Activated naive CD8-positive, alpha-beta T cell treated with anti-CD3 and anti-CD28 coated beads for 36 hours (primary cell): ENCODE measurements around the gene SMC1B. TPM values are rescaled to one million over a fixed set of nuclear protein-coding genes. Genes with fewer than 3 reads are reported as not detected.

Experiments used
- DNase-seq: peaks from one replicate; pipeline ENCODE4 v3.0.0; 2021
- H3K27ac Mint-ChIP-seq: one replicate; pipeline ENCODE4 v1.8.0; 2022; ENCODE audit warnings: mild to moderate bottlenecking, moderate library complexity, mixed read lengths
- H3K27me3 Mint-ChIP-seq: one replicate; pipeline ENCODE4 v1.8.0; 2022; ENCODE audit warnings: mild to moderate bottlenecking, mixed read lengths
- H3K36me3 Mint-ChIP-seq: one replicate; pipeline ENCODE4 v1.8.0; 2021; ENCODE audit warnings: mild to moderate bottlenecking, mixed read lengths
- H3K4me1 Mint-ChIP-seq: one replicate; pipeline ENCODE4 v1.8.0; 2021; ENCODE audit warnings: mixed read lengths
- H3K4me3 Mint-ChIP-seq: one replicate; pipeline ENCODE4 v1.8.0; 2022; ENCODE audit warnings: mild to moderate bottlenecking, moderate library complexity, mixed read lengths
- H3K9me3 Mint-ChIP-seq: one replicate; pipeline ENCODE4 v1.8.0; 2022; ENCODE audit warnings: mixed read lengths
- total RNA-seq, 2 experiments: library from RNA; stranded (reverse); gene quantifications; one replicate each; pipeline ENCODE4 v1.2.3, GENCODE V29; 2021

SMC1B gene, protein sequence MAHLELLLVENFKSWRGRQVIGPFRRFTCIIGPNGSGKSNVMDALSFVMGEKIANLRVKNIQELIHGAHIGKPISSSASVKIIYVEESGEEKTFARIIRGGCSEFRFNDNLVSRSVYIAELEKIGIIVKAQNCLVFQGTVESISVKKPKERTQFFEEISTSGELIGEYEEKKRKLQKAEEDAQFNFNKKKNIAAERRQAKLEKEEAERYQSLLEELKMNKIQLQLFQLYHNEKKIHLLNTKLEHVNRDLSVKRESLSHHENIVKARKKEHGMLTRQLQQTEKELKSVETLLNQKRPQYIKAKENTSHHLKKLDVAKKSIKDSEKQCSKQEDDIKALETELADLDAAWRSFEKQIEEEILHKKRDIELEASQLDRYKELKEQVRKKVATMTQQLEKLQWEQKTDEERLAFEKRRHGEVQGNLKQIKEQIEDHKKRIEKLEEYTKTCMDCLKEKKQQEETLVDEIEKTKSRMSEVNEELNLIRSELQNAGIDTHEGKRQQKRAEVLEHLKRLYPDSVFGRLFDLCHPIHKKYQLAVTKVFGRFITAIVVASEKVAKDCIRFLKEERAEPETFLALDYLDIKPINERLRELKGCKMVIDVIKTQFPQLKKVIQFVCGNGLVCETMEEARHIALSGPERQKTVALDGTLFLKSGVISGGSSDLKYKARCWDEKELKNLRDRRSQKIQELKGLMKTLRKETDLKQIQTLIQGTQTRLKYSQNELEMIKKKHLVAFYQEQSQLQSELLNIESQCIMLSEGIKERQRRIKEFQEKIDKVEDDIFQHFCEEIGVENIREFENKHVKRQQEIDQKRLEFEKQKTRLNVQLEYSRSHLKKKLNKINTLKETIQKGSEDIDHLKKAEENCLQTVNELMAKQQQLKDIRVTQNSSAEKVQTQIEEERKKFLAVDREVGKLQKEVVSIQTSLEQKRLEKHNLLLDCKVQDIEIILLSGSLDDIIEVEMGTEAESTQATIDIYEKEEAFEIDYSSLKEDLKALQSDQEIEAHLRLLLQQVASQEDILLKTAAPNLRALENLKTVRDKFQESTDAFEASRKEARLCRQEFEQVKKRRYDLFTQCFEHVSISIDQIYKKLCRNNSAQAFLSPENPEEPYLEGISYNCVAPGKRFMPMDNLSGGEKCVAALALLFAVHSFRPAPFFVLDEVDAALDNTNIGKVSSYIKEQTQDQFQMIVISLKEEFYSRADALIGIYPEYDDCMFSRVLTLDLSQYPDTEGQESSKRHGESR
- 1 to 10 TPM; 2.1 TPM for total RNA-seq

DNA sequence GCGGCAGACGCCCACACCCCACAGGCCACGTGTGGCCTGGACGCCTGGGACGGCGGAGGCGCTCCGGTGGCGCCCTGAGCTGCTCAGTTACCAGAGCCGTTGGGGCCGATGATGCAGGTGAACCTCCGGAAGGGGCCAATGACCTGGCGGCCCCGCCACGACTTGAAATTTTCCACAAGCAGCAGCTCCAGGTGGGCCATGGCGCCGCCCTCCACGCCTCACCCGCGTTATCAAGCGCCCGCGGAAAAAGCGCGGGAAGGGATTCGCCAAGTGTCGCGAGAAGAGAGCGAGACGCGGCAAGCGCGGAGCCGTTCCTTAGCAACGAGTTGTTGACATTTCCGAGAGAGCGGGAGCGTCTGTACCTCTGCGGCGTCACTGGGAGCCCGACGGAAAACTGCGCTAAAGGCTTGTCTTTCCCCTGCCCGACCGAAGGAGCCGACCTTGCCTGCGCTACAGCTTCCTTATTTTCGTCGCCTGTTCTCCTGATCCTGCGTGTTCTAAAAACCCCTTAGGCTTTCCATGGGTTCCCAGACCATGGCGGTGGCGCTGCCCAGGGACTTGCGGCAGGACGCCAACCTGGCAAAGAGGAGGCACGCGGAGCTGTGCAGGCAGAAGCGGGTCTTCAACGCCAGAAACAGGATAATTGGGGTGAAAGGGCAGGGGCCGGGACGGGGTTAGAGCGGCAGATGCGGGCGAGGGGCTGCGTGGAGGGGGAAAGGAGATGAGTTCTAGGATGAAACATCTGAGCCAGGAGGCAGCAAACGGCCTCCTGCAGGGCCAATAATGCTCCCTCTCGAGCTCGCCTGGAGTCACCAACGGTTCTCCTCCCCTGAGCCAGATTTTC is at the start of gene SMC1B, which contains the start of gene RIBC2:
Gene SMC1B, minus strand, starts transcription at position 232 of the 844 bp plus-strand sequence. Its CDS starts 32 bp downstream, at position 200.
Gene RIBC2, plus strand, starts transcription at position 326 of the 844 bp plus-strand sequence. Its CDS starts 194 bp downstream, at position 520.
- H3K36me3 Mint-ChIP-seq: peaks cover 28% of the 10 kb centered on the region
- H3K4me1 Mint-ChIP-seq: peaks cover 9% of the 10 kb centered on the region
- H3K27ac Mint-ChIP-seq: peak within 1 kb of the TSS; percentile 86
- no peaks in the 10 kb centered on the region for H3K9me3 Mint-ChIP-seq
- no peaks in the 10 kb centered on the region for H3K27me3 Mint-ChIP-seq
- peak; percentile 90 for DNase-seq
- H3K4me3 Mint-ChIP-seq: peak within 1 kb of the TSS; percentile 80

DNA sequence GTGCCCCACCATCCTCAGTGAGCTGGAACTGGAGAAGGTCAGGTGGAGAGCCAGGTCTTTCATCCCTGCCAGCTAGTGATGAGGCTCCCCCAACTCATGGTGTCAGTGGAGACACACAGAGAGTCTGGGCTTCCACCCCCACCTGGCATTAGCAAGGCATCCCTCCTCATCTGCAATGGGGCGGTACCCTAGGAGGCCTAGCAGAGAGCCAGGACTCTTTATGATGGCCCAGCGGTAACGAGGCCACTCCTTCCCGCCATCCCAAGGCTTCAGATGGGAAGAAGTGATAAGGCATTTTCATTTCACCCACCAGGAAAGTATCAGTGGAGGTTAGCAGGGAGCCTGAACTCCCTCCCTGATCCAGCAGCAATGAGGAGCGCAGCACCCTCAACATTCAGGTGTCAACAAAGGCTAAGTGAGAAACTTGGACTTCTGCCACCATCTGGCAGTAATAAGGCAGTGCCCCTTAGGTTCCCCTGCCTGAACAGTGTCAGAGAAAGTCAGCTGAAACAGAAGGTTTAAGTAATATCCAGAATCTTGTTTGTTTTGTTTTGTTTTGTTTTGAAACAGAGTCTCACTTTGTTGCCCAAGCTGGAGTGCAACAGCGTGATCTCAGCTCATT is 48.7 kb upstream of the SMC1B start:
- no peaks in the 10 kb centered on the region for H3K36me3 Mint-ChIP-seq
- H3K27me3 Mint-ChIP-seq: peaks cover 3% of the 10 kb centered on the region
- no peak overlapping the region for H3K27ac Mint-ChIP-seq
- no peak overlapping the region for H3K4me3 Mint-ChIP-seq
- H3K4me1 Mint-ChIP-seq: no peaks in the 10 kb centered on the region
- DNase-seq: no peak
- no peaks in the 10 kb centered on the region for H3K9me3 Mint-ChIP-seq

- no peak overlapping the region for H3K4me3 Mint-ChIP-seq
- no peaks in the 10 kb centered on the region for H3K9me3 Mint-ChIP-seq
- no peaks in the 10 kb centered on the region for H3K36me3 Mint-ChIP-seq
- H3K27me3 Mint-ChIP-seq: peaks cover 5% of the 10 kb centered on the region
- no peaks in the 10 kb centered on the region for H3K4me1 Mint-ChIP-seq
- H3K27ac Mint-ChIP-seq: no peak overlapping the region
- no peak for DNase-seq
These were observed 47.1 kb upstream of the SMC1B start for GRCh38 chr22:45460288-45461109.

- no peaks in the 10 kb centered on the region for H3K4me1 Mint-ChIP-seq
These were observed 45.8 kb upstream of the SMC1B start for GRCh38 chr22:45459235-45459634.

DNA sequence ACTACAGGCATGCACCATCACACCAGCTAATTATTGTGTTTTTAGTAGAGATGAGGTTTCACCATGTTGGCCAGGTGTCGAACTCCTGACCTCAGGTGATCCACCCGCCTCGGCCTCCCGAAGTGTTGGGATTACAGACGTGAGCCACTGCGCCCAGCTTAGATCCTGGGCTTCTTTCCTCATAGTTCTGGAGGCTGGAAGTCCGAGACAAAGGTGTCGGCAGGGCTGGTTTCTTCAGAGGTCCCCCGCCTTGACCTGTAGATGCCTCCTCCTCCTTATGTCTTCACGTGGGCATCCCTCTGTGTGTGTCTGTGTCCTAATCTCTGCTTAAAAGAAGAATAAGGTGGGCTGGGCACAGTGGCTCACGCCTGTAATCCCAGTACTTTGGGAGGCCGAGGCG is 45.1 kb upstream of the SMC1B start:
- DNase-seq: no peak
- H3K9me3 Mint-ChIP-seq: no peaks in the 10 kb centered on the region
- no peaks in the 10 kb centered on the region for H3K4me1 Mint-ChIP-seq
- no peaks in the 10 kb centered on the region for H3K36me3 Mint-ChIP-seq
- no peak overlapping the region for H3K4me3 Mint-ChIP-seq
- no peak overlapping the region for H3K27ac Mint-ChIP-seq
- H3K27me3 Mint-ChIP-seq: peaks cover 5% of the 10 kb centered on the region

More at GRCh38 chr22:45459235-45459634, 45.8 kb upstream of the SMC1B start:
- Mint-ChIP-seq H3K27me3 (peaks cover 5% of the 10 kb centered on the region), H3K9me3 (no peaks in the 10 kb centered on the region), H3K36me3 (no peaks in the 10 kb centered on the region), H3K27ac (no peak overlapping the region), H3K4me3 (no peak overlapping the region)
- DNase-seq: no peak

DNA sequence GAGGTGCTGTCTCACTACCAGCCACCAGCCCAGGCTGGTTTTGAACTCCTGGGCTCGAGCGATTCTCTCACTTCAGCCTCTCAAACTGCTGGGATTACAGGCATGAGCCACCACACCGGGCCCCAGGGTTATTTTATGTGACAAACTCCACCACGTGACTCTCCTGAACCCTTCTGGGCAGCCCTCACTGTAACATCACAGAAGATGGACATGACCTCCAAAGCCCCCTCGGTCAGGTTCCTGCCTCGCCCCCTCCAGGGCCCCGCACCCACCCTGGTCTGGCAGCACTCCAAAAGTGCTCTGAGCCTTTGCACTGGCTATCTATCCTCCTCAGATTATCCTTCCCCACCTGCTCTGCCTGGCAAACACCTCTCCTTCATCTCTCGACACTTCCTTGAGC is 43.4 kb upstream of the SMC1B start:
- Mint-ChIP-seq H3K4me1 (no peaks in the 10 kb centered on the region), H3K36me3 (no peaks in the 10 kb centered on the region), H3K27ac (no peak overlapping the region), H3K27me3 (peaks cover 9% of the 10 kb centered on the region), H3K9me3 (no peaks in the 10 kb centered on the region), H3K4me3 (no peak overlapping the region)
- DNase-seq: no peak

- H3K27me3 Mint-ChIP-seq: peaks cover 9% of the 10 kb centered on the region
- no peaks in the 10 kb centered on the region for H3K9me3 Mint-ChIP-seq
- no peaks in the 10 kb centered on the region for H3K36me3 Mint-ChIP-seq
- no peak for DNase-seq
- no peak overlapping the region for H3K27ac Mint-ChIP-seq
- no peak overlapping the region for H3K4me3 Mint-ChIP-seq
- H3K4me1 Mint-ChIP-seq: no peaks in the 10 kb centered on the region
These were observed 42.2 kb upstream of the SMC1B start for GRCh38 chr22:45455621-45456020.

- H3K27me3 Mint-ChIP-seq: peaks cover 9% of the 10 kb centered on the region
- no peaks in the 10 kb centered on the region for H3K9me3 Mint-ChIP-seq
- H3K27ac Mint-ChIP-seq: no peak overlapping the region
- H3K36me3 Mint-ChIP-seq: no peaks in the 10 kb centered on the region
- DNase-seq: no peak
- H3K4me3 Mint-ChIP-seq: no peak overlapping the region
- H3K4me1 Mint-ChIP-seq: no peaks in the 10 kb centered on the region
These were observed 41.8 kb upstream of the SMC1B start for GRCh38 chr22:45455212-45455611.

DNA sequence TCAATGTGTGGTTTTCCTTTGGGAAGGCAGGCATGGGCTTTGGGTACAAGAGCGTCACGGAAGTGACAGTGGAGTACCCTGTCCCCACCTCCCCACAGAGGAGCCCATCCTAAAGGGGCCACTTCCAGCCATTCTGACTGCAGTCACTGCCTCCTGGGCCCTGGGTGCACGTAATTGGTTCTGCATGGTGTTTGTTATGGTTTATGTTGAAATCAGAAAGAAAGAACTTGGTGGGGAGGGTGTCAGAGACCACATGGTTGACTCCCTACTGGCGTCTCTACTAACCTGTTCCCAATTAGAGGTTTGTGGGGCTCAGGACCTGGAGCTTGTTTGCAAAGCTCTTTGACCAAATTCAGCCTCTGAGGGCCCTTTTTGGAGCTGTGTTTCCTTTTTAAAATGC is 40.9 kb upstream of the SMC1B start:
- no peak for DNase-seq
- H3K36me3 Mint-ChIP-seq: no peaks in the 10 kb centered on the region
- H3K4me3 Mint-ChIP-seq: no peak overlapping the region
- H3K27me3 Mint-ChIP-seq: peaks cover 9% of the 10 kb centered on the region
- no peaks in the 10 kb centered on the region for H3K4me1 Mint-ChIP-seq
- H3K9me3 Mint-ChIP-seq: no peaks in the 10 kb centered on the region
- H3K27ac Mint-ChIP-seq: no peak overlapping the region

DNA sequence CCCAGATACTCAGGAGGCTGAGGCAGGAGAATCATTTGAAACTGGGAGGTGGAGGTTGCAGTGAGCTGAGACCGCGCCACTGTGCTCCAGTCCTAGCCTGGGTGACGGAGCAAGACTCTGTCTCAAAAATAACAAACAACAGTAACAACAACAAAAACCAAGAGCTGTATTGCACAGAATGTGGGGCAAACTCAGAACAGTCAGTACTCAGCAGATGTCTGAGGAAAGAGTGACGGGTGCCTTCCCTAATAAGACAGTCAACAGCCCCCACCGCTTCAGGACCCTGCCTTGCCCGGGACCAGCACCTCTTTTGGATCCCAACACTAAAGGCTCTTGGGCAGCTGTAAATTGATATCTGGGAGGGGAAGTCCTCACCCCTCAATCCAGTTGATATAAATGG is 40.4 kb upstream of the SMC1B start:
- Mint-ChIP-seq H3K27me3 (peaks cover 9% of the 10 kb centered on the region), H3K4me1 (no peaks in the 10 kb centered on the region), H3K36me3 (no peaks in the 10 kb centered on the region), H3K27ac (no peak overlapping the region), H3K4me3 (no peak overlapping the region), H3K9me3 (no peaks in the 10 kb centered on the region)
- DNase-seq: no peak

GRCh38 chr22:45452565-45453379 is 39.4 kb upstream of the SMC1B start:
- H3K27ac Mint-ChIP-seq: no peak overlapping the region

GRCh38 chr22:45451972-45452371 is 38.6 kb upstream of the SMC1B start:
- Mint-ChIP-seq H3K4me1 (no peaks in the 10 kb centered on the region), H3K27me3 (peaks cover 4% of the 10 kb centered on the region), H3K36me3 (no peaks in the 10 kb centered on the region), H3K4me3 (no peak overlapping the region), H3K9me3 (no peaks in the 10 kb centered on the region), H3K27ac (no peak overlapping the region)
- no peak for DNase-seq

More at GRCh38 chr22:45452565-45453379, 39.4 kb upstream of the SMC1B start:
- no peak overlapping the region for H3K4me3 Mint-ChIP-seq
- no peak for DNase-seq
- H3K27me3 Mint-ChIP-seq: peaks cover 9% of the 10 kb centered on the region
- no peaks in the 10 kb centered on the region for H3K36me3 Mint-ChIP-seq
- no peaks in the 10 kb centered on the region for H3K4me1 Mint-ChIP-seq
- H3K9me3 Mint-ChIP-seq: no peaks in the 10 kb centered on the region
